GM12874 (cell line): Measurements from ENCODE around the gene DNAH17.

Source experiments
- CTCF ChIP-seq: IDR thresholded peaks from 2 replicates; pipeline ENCODE4 v1.5.1; 2011; ENCODE audit warnings: low read depth, mild to moderate bottlenecking, control low read depth, low read length, moderate library complexity; ENCODE audit not compliant: insufficient read depth

The DNAH17 gene

GRCh38 chr17:78486946-78487680 lies 90.1 kb downstream of the DNAH17 start:
- TF ChIP-seq CTCF = no peak

- TF ChIP-seq CTCF = no peak
These were observed 90.9 kb downstream of the DNAH17 start for GRCh38 chr17:78486228-78486802.

DNA sequence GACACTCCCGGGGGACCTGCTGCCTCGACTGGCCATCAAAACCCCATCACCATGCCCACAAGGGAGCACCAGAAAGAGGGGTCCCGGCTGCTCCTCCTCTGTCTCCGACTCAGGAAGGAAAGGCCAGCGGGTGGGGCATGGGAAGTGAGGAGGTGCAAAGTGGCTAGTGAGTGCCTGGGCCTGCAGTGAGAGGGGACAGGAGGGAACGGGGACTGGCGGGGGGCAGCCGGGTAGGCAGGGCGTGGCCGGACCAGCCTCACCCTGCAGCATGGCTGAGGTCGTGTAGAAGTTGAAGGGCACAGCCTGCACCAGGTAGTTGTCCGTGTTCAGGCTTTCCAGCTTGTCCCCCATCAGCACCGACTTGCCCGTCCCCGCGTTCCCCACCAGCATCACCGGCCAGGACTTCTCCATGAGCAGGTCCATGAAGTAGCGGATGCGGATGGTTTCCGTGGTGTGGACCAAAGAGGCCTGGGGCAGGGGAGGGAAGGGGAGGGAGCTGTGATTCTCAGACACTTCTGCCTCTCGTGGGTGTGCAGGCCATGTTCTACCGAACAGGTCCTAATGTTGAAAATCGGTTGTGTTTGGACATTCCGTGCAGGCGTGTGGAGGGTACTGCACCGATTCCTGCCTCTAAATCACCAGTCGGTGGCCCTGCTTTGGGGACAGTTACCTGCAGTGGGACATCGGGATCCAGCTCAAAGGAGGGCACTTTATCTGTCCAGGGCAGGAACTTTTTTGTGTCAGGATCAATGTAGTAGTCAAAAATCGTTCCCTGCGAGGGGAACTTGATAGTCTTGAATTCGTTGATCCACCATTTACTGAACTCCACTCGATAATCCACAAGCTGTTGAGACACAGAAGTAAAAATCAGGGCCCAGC lies 91.7 kb downstream of the DNAH17 start:
- no peak for TF ChIP-seq CTCF

DNA sequence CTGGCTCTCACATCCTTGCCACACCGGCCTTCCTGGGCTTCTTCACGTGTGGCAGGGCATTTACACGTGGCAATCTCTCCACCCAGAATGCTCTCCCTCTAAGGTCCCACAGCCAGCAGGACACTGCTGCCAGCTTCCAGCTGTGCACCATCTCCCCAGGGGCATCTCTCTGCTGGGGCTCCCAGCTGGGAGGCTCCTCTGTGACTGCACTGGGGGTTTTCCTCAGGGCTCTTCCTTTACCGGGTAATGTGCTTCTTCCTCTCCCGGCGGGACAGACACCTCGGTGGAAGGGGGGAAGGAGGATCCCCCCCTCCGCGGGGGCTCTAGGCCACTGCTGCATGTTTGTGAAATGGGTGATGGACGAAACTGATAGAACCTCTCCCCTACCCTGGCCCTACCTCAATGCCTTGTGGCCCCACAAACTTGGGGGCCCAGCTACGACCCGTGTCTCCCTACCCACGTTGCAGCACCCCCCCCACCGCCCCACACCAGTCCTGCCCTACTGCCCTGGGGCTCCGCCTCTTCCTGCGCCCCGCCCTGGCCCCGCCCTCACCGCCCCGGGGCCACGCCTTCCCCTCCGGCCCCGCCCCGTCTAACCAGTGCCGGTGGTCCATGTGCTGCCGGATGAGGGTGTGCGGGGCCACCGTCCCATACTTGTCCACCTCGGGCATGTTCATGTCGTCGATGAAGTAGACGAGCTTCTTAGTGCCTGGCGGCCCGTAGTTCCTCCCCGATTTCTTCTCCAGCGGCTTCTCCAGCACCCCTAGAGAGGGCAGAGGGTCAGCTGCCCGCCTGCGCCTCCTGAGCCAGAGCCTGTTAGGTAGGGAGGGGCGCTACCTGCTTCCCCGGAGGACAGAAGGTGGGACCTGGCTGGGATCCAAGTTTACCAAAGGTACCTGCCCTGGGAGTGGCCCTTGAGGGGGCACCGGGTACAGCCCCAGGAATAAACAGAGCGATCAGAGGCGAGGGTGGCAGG lies 92.6 kb downstream of the DNAH17 start:
- TF ChIP-seq CTCF = no peak

GRCh38 chr17:78479369-78479768 lies 97.8 kb downstream of the DNAH17 start:
- TF ChIP-seq CTCF = no peak

DNA sequence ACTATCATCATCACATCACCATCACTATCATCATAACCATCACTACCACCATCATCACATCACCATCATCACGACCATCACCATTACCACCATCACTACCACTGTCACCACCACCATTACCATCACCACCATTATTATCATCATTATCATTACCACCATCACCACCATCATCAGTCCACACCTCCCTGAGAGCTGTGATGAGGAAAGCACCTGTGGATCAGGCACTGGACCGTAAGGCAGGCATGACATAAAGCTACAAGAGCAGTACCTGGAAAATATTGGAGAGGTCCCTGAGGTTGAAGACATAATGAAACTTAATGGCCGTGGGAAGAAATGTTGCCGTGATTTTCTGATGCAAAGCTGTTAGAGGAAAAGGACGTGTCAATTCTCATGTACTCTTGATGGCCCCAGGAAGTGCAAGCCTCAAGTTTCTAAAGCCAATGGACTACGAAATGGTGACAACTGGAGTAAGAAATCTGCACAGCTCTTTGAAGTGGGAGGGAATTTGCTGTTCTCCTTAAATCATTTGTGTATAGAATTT lies 98.4 kb downstream of the DNAH17 start:
- no peak for TF ChIP-seq CTCF
